Activated naive CD4-positive, alpha-beta T cell treated with anti-CD3 and anti-CD28 coated beads for 36 hours (primary cell): Measurements from ENCODE around the gene CELA1. TPM values are rescaled to one million over a fixed set of nuclear protein-coding genes. Genes with fewer than 3 reads are reported as not detected.
"Not testable (repeated sequence)": the region's sequence is repeated elsewhere in the genome, so short reads cannot be mapped to it uniquely, and the experiment has no call there.

Source experiments
- CTCF ChIA-PET: fragments of 350-600 bp; sonication (Branson Sonifier 250); formaldehyde crosslinking; loops from one replicate; lab custom pipeline; 2021; ENCODE audit warnings: antibody characterized with exemption; lab: Charles Lee
- DNase-seq: peaks from one replicate; pipeline ENCODE4 v3.0.0-alpha.2; 2020
- H3K27ac Mint-ChIP-seq: one replicate; pipeline ENCODE4 v1.8.0; 2021; ENCODE audit warnings: mild to moderate bottlenecking, mixed read lengths
- H3K27me3 Mint-ChIP-seq: one replicate; pipeline ENCODE4 v1.8.0; 2021; ENCODE audit warnings: low read depth, mixed read lengths
- H3K36me3 Mint-ChIP-seq: one replicate; pipeline ENCODE4 v1.8.0; 2021; ENCODE audit warnings: low read depth, mixed read lengths
- H3K4me1 Mint-ChIP-seq: one replicate; pipeline ENCODE4 v1.8.0; 2021; ENCODE audit warnings: low read depth, mixed read lengths
- H3K4me3 Mint-ChIP-seq: one replicate; pipeline ENCODE4 v1.8.0; 2021; ENCODE audit warnings: mild to moderate bottlenecking, moderate library complexity, mixed read lengths
- H3K9me3 Mint-ChIP-seq: one replicate; pipeline ENCODE4 v1.8.0; 2021; ENCODE audit warnings: mixed read lengths
- intact Hi-C: fragments of 100-400 bp; cut with micrococcal nuclease; formaldehyde crosslinking; loops from one replicate; pipeline ENCODE4 v1.15.1; 2023
- total RNA-seq, 2 experiments: library from RNA; stranded (reverse); gene quantifications; one replicate each; pipeline ENCODE4 v1.2.3, GENCODE V29; 2021

The CELA1 gene
- total RNA-seq, 2 experiments from 2014 or later = 0.29 TPM; not detected in 1

GRCh38 chr12:51300768-51301167 is 45.7 kb downstream of the CELA1 start:
- H3K27ac Mint-ChIP-seq, H3K4me3 Mint-ChIP-seq, H3K27me3 Mint-ChIP-seq, H3K4me1 Mint-ChIP-seq, intact Hi-C loops, H3K9me3 Mint-ChIP-seq, DNase-seq: not testable (repeated sequence)
- H3K36me3 Mint-ChIP-seq = peaks cover 13% of the 10 kb centered on the region
- CTCF ChIA-PET = interaction anchor here (0.6 to 0.7 kb wide), 2 partner anchors 17 to 41 kb away, joined by 3 to 5 read pairs; no protein-coding TSS in a partner anchor

GRCh38 chr12:51295651-51296050 is 50.8 kb downstream of the CELA1 start:
- H3K9me3 Mint-ChIP-seq = no peaks in the 10 kb centered on the region
- intact Hi-C loops = no loop called here

GRCh38 chr12:51294097-51294496 is 52.4 kb downstream of the CELA1 start:
- H3K27ac Mint-ChIP-seq = peak overlapping the region; percentile 28
- DNase-seq, H3K27me3 Mint-ChIP-seq, H3K4me3 Mint-ChIP-seq, H3K9me3 Mint-ChIP-seq, intact Hi-C loops: not testable (repeated sequence)
- H3K36me3 Mint-ChIP-seq = peaks cover 14% of the 10 kb centered on the region
- H3K4me1 Mint-ChIP-seq = peaks cover 24% of the 10 kb centered on the region
- CTCF ChIA-PET = interaction anchor here (0.6 to 1.4 kb wide), 5 partner anchors 14 to 364 kb away, joined by 3 to 8 read pairs (median 4); partner anchors contain the start of gene SMAGP

More at GRCh38 chr12:51295651-51296050, 50.8 kb downstream of the CELA1 start:
- DNase-seq = no peak
- H3K4me1 Mint-ChIP-seq = peaks cover 22% of the 10 kb centered on the region
- H3K36me3 Mint-ChIP-seq = peaks cover 15% of the 10 kb centered on the region
- no peaks in the 10 kb centered on the region for H3K27me3 Mint-ChIP-seq
- no peak overlapping the region for H3K4me3 Mint-ChIP-seq
- CTCF ChIA-PET = interaction anchor here (1.5 kb wide), 1 partner anchor 45 kb away, joined by 5 read pairs; no protein-coding TSS in a partner anchor
- no peak overlapping the region for H3K27ac Mint-ChIP-seq

- H3K27ac Mint-ChIP-seq = peak overlapping the region; percentile 70
- DNase-seq = no peak
- peaks cover 24% of the 10 kb centered on the region for H3K4me1 Mint-ChIP-seq
- H3K4me3 Mint-ChIP-seq = no peak overlapping the region
- H3K27me3 Mint-ChIP-seq = no peaks in the 10 kb centered on the region
- CTCF ChIA-PET = interaction anchor here (0.6 to 1.4 kb wide), 8 partner anchors 12 to 364 kb away, joined by 3 to 8 read pairs (median 4); partner anchors contain the start of gene SMAGP
- intact Hi-C loops = no loop called here
- peaks cover 16% of the 10 kb centered on the region for H3K36me3 Mint-ChIP-seq
- no peaks in the 10 kb centered on the region for H3K9me3 Mint-ChIP-seq
Observed at GRCh38 chr12:51293696-51294095, 52.8 kb downstream of the CELA1 start.

GRCh38 chr12:51291603-51292513 is 54.6 kb downstream of the CELA1 start:
- H3K4me3 Mint-ChIP-seq, DNase-seq, intact Hi-C loops, H3K27me3 Mint-ChIP-seq, H3K9me3 Mint-ChIP-seq: not testable (repeated sequence)
- Mint-ChIP-seq H3K4me1 (peaks cover 24% of the 10 kb centered on the region), H3K27ac (peak overlapping the region; percentile 47), H3K36me3 (peaks cover 16% of the 10 kb centered on the region)
- CTCF ChIA-PET = interaction anchor here (0.6 to 1.8 kb wide), 4 partner anchors 33 to 331 kb away, joined by 3 to 9 read pairs (median 4); no protein-coding TSS in a partner anchor

- Mint-ChIP-seq H3K4me3 (no peak overlapping the region), H3K27me3 (no peaks in the 10 kb centered on the region), H3K36me3 (peaks cover 15% of the 10 kb centered on the region), H3K4me1 (peaks cover 3% of the 10 kb centered on the region), H3K27ac (peak overlapping the region; percentile 24), H3K9me3 (no peaks in the 10 kb centered on the region)
- CTCF ChIA-PET = interaction anchor here (0.9 kb wide), 1 partner anchor 55 kb away, joined by 5 read pairs; no protein-coding TSS in a partner anchor
- no peak for DNase-seq
- intact Hi-C loops = no loop called here
Observed at GRCh38 chr12:51285843-51286242, 60.6 kb downstream of the CELA1 start.

- H3K4me1 Mint-ChIP-seq = peaks cover 4% of the 10 kb centered on the region
- no peak overlapping the region for H3K4me3 Mint-ChIP-seq
- no peaks in the 10 kb centered on the region for H3K27me3 Mint-ChIP-seq
- no peak for DNase-seq
- H3K36me3 Mint-ChIP-seq = peaks cover 10% of the 10 kb centered on the region
- no peaks in the 10 kb centered on the region for H3K9me3 Mint-ChIP-seq
- peak overlapping the region; percentile 5 for H3K27ac Mint-ChIP-seq
- CTCF ChIA-PET = interaction anchor here (0.5 to 1.0 kb wide), 3 partner anchors 12 to 488 kb away, joined by 3 to 4 read pairs (median 4); no protein-coding TSS in a partner anchor
- intact Hi-C loops = no loop called here
Observed at GRCh38 chr12:51281202-51281924, 65.1 kb downstream of the CELA1 start.

Other genes starting within 250 kb of the CELA1 start
- 10 to 100 TPM; 23.6 to 25.4 TPM for gene TFCP2, start 173.5 kb downstream of the CELA1 start, total RNA-seq
- gene POU6F1, start 128.6 kb downstream of the CELA1 start, total RNA-seq = 1 to 10 TPM; 7.8 TPM
- gene DAZAP2, start 107.9 kb downstream of the CELA1 start, total RNA-seq = 100 to 1,000 TPM; 106 to 107 TPM
- 1 to 10 TPM in 1 of 2 experiments, under 1 TPM in 1; 0.54 to 1.2 TPM for gene SMAGP, start 76.3 kb downstream of the CELA1 start, total RNA-seq
- 10 to 100 TPM; 32.9 to 33.8 TPM for gene BIN2, start 22.5 kb downstream of the CELA1 start, total RNA-seq
- gene GALNT6, start 44.7 kb upstream of the CELA1 start, total RNA-seq = 1 to 10 TPM; 5.1 to 5.4 TPM
- 1 to 10 TPM in 1 of 2 experiments, under 1 TPM in 1; 0.89 to 1.8 TPM for gene SLC4A8, start 78.2 kb upstream of the CELA1 start, total RNA-seq
- under 1 TPM; 0.42 to 0.50 TPM for gene SCN8A, start 244.6 kb upstream of the CELA1 start, total RNA-seq